Cardiac muscle cell (in vitro differentiated cells and primary cell): ENCODE results near the gene PINK1. TPM values are rescaled to one million over a fixed set of nuclear protein-coding genes. Genes with fewer than 3 reads are reported as not detected.

Experiments
- DNase-seq, 2 donors: peaks; one replicate each; pipeline versions ENCODE4 v3.0.0 to v3.0.0-alpha.2; 2010 to 2017; ENCODE audit warnings: low read depth in 1 of 2, low spot score in 1 of 2
- H3K27ac ChIP-seq: fragments of 200-600 bp; sonication (generic); 2 replicates; pipeline ENCODE4 v1.5.1; 2016
- H3K27me3 ChIP-seq: fragments of 200-600 bp; sonication (generic); 2 replicates; pipeline ENCODE4 v1.6.0; 2016; ENCODE audit warnings: control low read depth
- H3K36me3 ChIP-seq: fragments of 200-600 bp; sonication (generic); 2 replicates; pipeline ENCODE4 v1.5.1; 2016; ENCODE audit warnings: control low read depth
- H3K4me1 ChIP-seq: fragments of 200-600 bp; sonication (generic); 2 replicates; pipeline ENCODE4 v1.8.1; 2017; ENCODE audit warnings: low read depth, mild to moderate bottlenecking, mixed run types
- H3K4me3 ChIP-seq: fragments of 200-600 bp; sonication (generic); 2 replicates; pipeline ENCODE4 v1.5.1; 2016; ENCODE audit warnings: mild to moderate bottlenecking
- H3K9me3 ChIP-seq: fragments of 200-600 bp; sonication (generic); 2 replicates; pipeline ENCODE4 v1.5.1; 2017; ENCODE audit warnings: low read depth, mild to moderate bottlenecking, control low read depth
- CTCF ChIP-seq: IDR thresholded peaks from 2 replicates; pipeline ENCODE4 v1.5.1; 2012; ENCODE audit warnings: low read depth, mild to moderate bottlenecking, low read length
- polyA plus RNA-seq: library from polyadenylated mRNA; unstranded; fragments of >200 nt; fragmentation: Nextera tagmentation; extraction: Ambion mirVana; gene quantifications from 2 replicates; pipeline ENCODE4 v1.2.1, GENCODE V29; 2016
- total RNA-seq: library from RNA; depleted of rRNA; stranded (reverse); fragments of >200 nt; gene quantifications from 2 replicates; pipeline ENCODE4 v1.2.3, GENCODE V29; 2016

PINK1 gene
- total and polyA plus RNA-seq, 2 experiments from 2014 or later, result 135 to 179 TPM

GRCh38 chr1:20597650-20598049 lies 35.6 kb upstream of the PINK1 start:
- no peak for DNase-seq
- Histone ChIP-seq H3K36me3 (no peaks in the 10 kb centered on the region), H3K4me1 (no peaks in the 10 kb centered on the region), H3K27me3 (no peaks in the 10 kb centered on the region), H3K4me3 (no peak overlapping the region), H3K9me3 (no peaks in the 10 kb centered on the region), H3K27ac (no peak overlapping the region)
- TF ChIP-seq CTCF, result no peak

- Histone ChIP-seq H3K4me1 (no peaks in the 10 kb centered on the region), H3K27ac (no peak overlapping the region), H3K36me3 (no peaks in the 10 kb centered on the region), H3K4me3 (no peak overlapping the region), H3K9me3 (no peaks in the 10 kb centered on the region), H3K27me3 (no peaks in the 10 kb centered on the region)
- no peak for DNase-seq
- no peak for TF ChIP-seq CTCF
Observed at GRCh38 chr1:20600156-20600555, 33.1 kb upstream of the PINK1 start.

GRCh38 chr1:20601129-20601825 lies 32.0 kb upstream of the PINK1 start:
- no peak for DNase-seq
- H3K36me3 ChIP-seq, result no peaks in the 10 kb centered on the region
- H3K27ac ChIP-seq, result no peak overlapping the region
- no peak for TF ChIP-seq CTCF
- H3K4me1 ChIP-seq, result no peaks in the 10 kb centered on the region
- H3K27me3 ChIP-seq, result no peaks in the 10 kb centered on the region
- no peak overlapping the region for H3K4me3 ChIP-seq
- H3K9me3 ChIP-seq, result no peaks in the 10 kb centered on the region

GRCh38 chr1:20602851-20603450 lies 30.3 kb upstream of the PINK1 start:
- DNase-seq, result no peak
- TF ChIP-seq CTCF, result no peak
- Histone ChIP-seq H3K27me3 (no peaks in the 10 kb centered on the region), H3K4me1 (no peaks in the 10 kb centered on the region), H3K4me3 (no peak overlapping the region), H3K36me3 (no peaks in the 10 kb centered on the region), H3K9me3 (no peaks in the 10 kb centered on the region), H3K27ac (no peak overlapping the region)

- H3K4me3 ChIP-seq, result no peak overlapping the region
- no peak overlapping the region for H3K27ac ChIP-seq
- H3K9me3 ChIP-seq, result no peaks in the 10 kb centered on the region
- TF ChIP-seq CTCF, result no peak
- no peaks in the 10 kb centered on the region for H3K4me1 ChIP-seq
- H3K36me3 ChIP-seq, result no peaks in the 10 kb centered on the region
- peak in 1 of 2 donors; percentile 72 for DNase-seq
- H3K27me3 ChIP-seq, result no peaks in the 10 kb centered on the region
Observed at GRCh38 chr1:20603504-20604464, 29.5 kb upstream of the PINK1 start.
